C4-2B (cell line): ENCODE results near the gene SIAH1.
"Not testable (repeated sequence)": the region's sequence is repeated elsewhere in the genome, so short reads cannot be mapped to it uniquely, and the experiment has no call there.

ENCODE experiments used
- CTCF ChIP-seq: fragments of 450-650 bp; conservative IDR thresholded peaks from 2 replicates; pipeline ENCODE4 v1.5.1; 2017; ENCODE audit warnings: mild to moderate bottlenecking
- ZFX ChIP-seq: fragments of 450-650 bp; IDR thresholded peaks from 2 replicates; pipeline ENCODE4 v1.6.1; 2017

GRCh38 chr16:48402547-48402946 lies 17.3 kb upstream of the SIAH1 start:
- not testable (repeated sequence) for TF ChIP-seq CTCF, ZFX
